ENCODE measurements around the gene AFF3. TPM values are rescaled to one million over a fixed set of nuclear protein-coding genes. Genes with fewer than 3 reads are reported as not detected.
"Not testable (repeated sequence)": the region's sequence is repeated elsewhere in the genome, so short reads cannot be mapped to it uniquely, and the experiment has no call there.

The AFF3 gene
- total and polyA plus RNA-seq, 2 experiments from 2014 or later: 12.0 to 12.8 TPM

DNA sequence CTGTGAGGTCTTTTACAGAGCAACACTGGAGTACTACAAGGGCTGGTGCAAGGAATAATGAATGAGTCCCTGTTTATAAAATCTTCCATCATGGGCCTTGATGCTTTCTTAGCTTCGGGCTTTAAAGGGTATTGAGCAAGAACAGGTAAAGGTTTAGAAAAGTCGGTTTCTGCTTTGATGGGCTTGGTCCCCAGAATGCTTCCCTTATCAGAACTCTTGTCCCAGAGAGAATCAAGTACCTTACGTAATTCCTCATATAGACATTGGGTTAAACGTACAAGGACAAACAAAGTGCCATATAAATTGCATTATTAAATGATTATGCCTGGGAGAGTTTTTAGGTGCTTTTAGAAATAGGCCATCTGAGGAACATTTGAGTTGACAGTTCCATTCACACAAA, 628.0 kb downstream of the AFF3 start:
- Histone ChIP-seq H3K27me3 (no peaks in the 10 kb centered on the region), H3K4me1 (ENCODE audit: low read depth) (no peaks in the 10 kb centered on the region), H3K27ac (no peak overlapping the region), H3K4me3 (no peak overlapping the region), H3K9me3 (ENCODE audit: low read depth) (no peaks in the 10 kb centered on the region), H3K36me3 (no peaks in the 10 kb centered on the region)
- TF ChIP-seq, protein P1, sequence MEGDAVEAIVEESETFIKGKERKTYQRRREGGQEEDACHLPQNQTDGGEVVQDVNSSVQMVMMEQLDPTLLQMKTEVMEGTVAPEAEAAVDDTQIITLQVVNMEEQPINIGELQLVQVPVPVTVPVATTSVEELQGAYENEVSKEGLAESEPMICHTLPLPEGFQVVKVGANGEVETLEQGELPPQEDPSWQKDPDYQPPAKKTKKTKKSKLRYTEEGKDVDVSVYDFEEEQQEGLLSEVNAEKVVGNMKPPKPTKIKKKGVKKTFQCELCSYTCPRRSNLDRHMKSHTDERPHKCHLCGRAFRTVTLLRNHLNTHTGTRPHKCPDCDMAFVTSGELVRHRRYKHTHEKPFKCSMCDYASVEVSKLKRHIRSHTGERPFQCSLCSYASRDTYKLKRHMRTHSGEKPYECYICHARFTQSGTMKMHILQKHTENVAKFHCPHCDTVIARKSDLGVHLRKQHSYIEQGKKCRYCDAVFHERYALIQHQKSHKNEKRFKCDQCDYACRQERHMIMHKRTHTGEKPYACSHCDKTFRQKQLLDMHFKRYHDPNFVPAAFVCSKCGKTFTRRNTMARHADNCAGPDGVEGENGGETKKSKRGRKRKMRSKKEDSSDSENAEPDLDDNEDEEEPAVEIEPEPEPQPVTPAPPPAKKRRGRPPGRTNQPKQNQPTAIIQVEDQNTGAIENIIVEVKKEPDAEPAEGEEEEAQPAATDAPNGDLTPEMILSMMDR (IDR thresholded peaks at IDR 0.05; ENCODE audit: low read depth, low read length): no peak
- no peak for DNase-seq (ENCODE audit: low read depth in 1 of 2, low spot score in 1 of 2)

GRCh38 chr2:99512181-99512591, 630.2 kb downstream of the AFF3 start:
- H3K4me3 ChIP-seq: no peak overlapping the region
- TF ChIP-seq, protein P1 (IDR thresholded peaks at IDR 0.05; ENCODE audit: low read depth, low read length): no peak
- no peaks in the 10 kb centered on the region for H3K36me3 ChIP-seq
- no peaks in the 10 kb centered on the region for H3K4me1 ChIP-seq (ENCODE audit: low read depth)
- no peak overlapping the region for H3K27ac ChIP-seq
- peak in 1 of 2 donors; percentile 6 for DNase-seq (ENCODE audit: low read depth in 1 of 2, low spot score in 1 of 2)
- H3K27me3 ChIP-seq: no peaks in the 10 kb centered on the region
- H3K9me3 ChIP-seq (ENCODE audit: low read depth): no peaks in the 10 kb centered on the region

GRCh38 chr2:99509387-99509786, 633.0 kb downstream of the AFF3 start:
- Histone ChIP-seq H3K4me1 (ENCODE audit: low read depth) (no peaks in the 10 kb centered on the region), H3K36me3 (no peaks in the 10 kb centered on the region), H3K27ac (no peak overlapping the region), H3K4me3 (no peak overlapping the region), H3K9me3 (ENCODE audit: low read depth) (no peaks in the 10 kb centered on the region), H3K27me3 (no peaks in the 10 kb centered on the region)
- no peak for DNase-seq (ENCODE audit: low read depth in 1 of 2, low spot score in 1 of 2)
- TF ChIP-seq, protein P1 (IDR thresholded peaks at IDR 0.05; ENCODE audit: low read depth, low read length): no peak

DNA sequence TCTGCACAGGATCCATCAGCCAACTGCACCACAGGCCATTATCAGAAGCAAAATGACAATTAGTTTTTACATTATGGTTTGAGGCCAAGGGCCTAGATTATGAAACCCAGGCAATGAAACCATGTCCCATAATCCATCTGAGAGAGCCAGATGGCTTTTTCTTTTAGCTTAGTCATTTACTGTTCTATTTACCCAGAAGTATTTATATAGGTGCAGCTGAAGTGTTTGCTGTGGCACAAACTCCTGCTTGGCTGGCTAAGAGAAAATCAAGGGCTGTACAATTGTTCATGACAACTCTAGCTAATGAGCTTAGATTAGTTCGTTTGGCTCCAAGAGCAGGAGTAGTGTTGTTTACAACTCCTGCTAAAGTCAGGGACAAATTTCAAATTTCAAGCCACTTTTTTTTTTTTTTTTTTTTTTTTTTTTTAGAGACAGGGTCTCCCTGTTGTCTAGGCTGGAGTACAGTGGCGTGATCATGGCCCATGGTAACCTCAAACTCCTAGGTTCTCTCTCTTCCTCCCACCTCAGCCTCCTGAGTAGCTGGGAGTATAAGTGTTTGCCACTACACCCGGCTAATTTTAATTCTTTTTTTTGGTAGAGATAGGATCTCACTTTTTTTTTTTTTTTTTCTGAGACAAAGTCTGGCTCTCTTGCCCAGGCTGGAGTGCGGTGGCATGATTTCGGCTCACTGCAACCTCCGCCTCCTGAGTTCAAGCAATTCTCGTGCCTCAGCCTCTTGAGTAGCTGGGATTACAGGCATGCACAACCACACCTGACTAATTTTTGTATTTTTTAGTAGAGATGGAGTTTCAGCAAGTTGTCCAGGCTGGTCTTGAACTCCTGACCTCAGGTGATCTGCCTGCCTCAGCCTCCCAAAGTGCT, 634.2 kb downstream of the AFF3 start:
- TF ChIP-seq, protein P1 (IDR thresholded peaks at IDR 0.05; ENCODE audit: low read depth, low read length): no peak
- no peak overlapping the region for H3K4me3 ChIP-seq
- H3K4me1 ChIP-seq (ENCODE audit: low read depth): no peaks in the 10 kb centered on the region

DNA sequence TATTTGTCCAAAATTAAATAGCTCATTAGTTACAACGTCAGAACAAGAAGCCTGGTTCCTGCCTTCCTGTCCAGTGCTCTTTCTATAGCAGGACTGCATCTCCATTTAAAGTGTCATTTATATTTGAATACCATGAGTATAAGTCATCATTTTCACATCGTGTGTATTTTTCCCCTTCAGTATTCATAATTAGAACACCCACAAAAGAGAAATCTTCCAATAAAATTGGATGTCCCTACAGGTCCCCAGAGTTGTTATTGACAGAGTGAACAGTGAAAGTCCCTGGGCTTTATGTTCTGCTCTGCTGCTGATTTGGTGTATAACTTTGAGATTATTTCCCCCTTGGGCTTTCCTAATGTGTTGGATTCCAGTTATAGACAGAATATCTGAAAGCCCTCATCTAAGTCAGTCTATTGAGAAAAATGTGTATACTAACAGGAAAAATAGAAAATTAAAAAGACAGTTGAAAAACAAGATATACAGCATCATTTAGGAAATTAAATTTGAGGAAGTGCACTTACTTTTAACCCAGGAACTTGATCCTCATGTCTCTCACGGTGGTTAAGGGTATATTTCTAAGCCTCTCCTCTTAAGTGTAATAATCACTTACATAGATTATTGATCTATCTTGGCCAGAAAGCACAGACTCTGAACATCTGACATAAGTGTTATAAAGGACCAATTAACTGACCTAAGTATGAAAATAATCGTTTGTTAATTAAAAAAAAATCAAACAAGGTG, 637.4 kb downstream of the AFF3 start:
- no peak for DNase-seq (ENCODE audit: low read depth in 1 of 2, low spot score in 1 of 2)
- H3K36me3 ChIP-seq: no peaks in the 10 kb centered on the region

More for the DNA sequence above, 634.2 kb downstream of the AFF3 start:
- Histone ChIP-seq H3K9me3 (ENCODE audit: low read depth) (no peaks in the 10 kb centered on the region), H3K36me3 (no peaks in the 10 kb centered on the region), H3K27me3 (no peaks in the 10 kb centered on the region), H3K27ac (no peak overlapping the region)
- no peak for DNase-seq (ENCODE audit: low read depth in 1 of 2, low spot score in 1 of 2)

DNA sequence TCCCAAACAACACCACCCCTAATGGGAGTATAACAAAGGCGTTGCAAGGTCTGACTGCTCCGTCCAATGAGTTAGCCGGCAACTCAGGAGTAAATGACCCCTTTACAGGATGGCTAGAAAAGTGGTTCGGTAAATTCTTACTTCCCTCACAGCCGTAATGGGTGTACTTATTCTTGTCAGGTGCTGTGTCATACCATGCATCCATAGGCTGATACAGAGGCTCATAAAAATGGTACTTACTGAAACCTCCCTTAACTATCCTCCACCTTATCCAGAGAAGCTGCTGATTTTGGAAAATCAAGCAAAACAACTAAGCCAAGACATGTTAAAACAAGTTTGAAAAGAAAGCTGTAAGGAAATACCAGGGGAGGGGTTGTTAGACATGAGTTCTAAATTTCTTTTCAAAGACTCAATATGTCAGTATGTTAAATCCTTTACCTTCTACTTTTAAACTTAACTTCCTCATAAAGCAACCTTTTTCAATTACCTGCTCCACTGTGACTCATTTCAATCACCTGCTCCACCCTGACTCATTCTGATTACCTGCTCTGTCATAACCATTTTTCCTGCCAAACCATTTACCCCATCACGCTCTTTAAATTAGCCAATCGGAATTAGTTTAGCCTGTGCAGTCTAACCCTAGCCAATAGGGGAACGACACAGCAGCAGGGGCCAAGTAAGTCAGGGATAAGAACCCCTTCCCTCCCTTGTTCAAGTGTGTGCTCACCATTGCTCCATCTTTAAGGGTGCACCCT, 638.6 kb downstream of the AFF3 start:
- H3K27me3 ChIP-seq; H3K4me3 ChIP-seq; H3K9me3 ChIP-seq (ENCODE audit: low read depth); H3K27ac ChIP-seq; DNase-seq (ENCODE audit: low read depth in 1 of 2, low spot score in 1 of 2); H3K4me1 ChIP-seq (ENCODE audit: low read depth); H3K36me3 ChIP-seq: not testable (repeated sequence)

More for the DNA sequence above, 637.4 kb downstream of the AFF3 start:
- no peaks in the 10 kb centered on the region for H3K27me3 ChIP-seq
- no peaks in the 10 kb centered on the region for H3K4me1 ChIP-seq (ENCODE audit: low read depth)
- TF ChIP-seq, protein P1 (IDR thresholded peaks at IDR 0.05; ENCODE audit: low read depth, low read length): no peak
- no peak overlapping the region for H3K4me3 ChIP-seq
- H3K9me3 ChIP-seq (ENCODE audit: low read depth): no peaks in the 10 kb centered on the region
- H3K27ac ChIP-seq: no peak overlapping the region

Data from cardiac muscle cell (in vitro differentiated cells and primary cell).